Panc1 (cell line): ENCODE results near the gene ATP8B3. TPM values are rescaled to one million over a fixed set of nuclear protein-coding genes. Genes with fewer than 3 reads are reported as not detected.

Experiments used
- ATAC-seq: fragments of 200-7000 bp; cut with Tn5 transposase; 2 replicates; pipeline ENCODE4 v1.9.1; 2020; ENCODE audit warnings: mild to moderate bottlenecking, moderate library complexity
- BruUV-seq: library from RNA; stranded (reverse); fragments of 400-500 nt; replicated peaks from 2 replicates; lab custom pipeline; 2021; lab: Mats Ljungman, UMichigan
- CTCF ChIA-PET: fragments of 300-600 bp; sonication (Branson Sonifier 250); formaldehyde crosslinking; loops from one replicate; lab custom pipeline; 2022; ENCODE audit warnings: antibody characterized with exemption; lab: Charles Lee
- POLR2A ChIA-PET: fragments of 300-600 bp; sonication (Branson Sonifier 250); formaldehyde crosslinking; loops from one replicate; lab custom pipeline; 2022; ENCODE audit warnings: antibody characterized with exemption; lab: Charles Lee
- DNase-seq: peaks from one replicate; pipeline ENCODE4 v3.0.0-alpha.2; 2010; ENCODE audit warnings: low read depth, low spot score
- H3K27ac ChIP-seq: 2 replicates; pipeline ENCODE4 v1.5.1; 2011; ENCODE audit warnings: mild to moderate bottlenecking, low read length, inconsistent platforms
- H3K27me3 ChIP-seq: fragments of 200-500 bp; sonication (Bioruptor generic); 2 replicates; pipeline ENCODE4 v1.6.0; 2014; ENCODE audit warnings: low read length, inconsistent platforms; ENCODE audit not compliant: control insufficient read depth, insufficient read depth
- H3K36me3 ChIP-seq: fragments of 200-500 bp; sonication (Bioruptor generic); 2 replicates; pipeline ENCODE4 v1.5.1; 2014; ENCODE audit warnings: inconsistent platforms, mild to moderate bottlenecking, low read length, moderate library complexity; ENCODE audit not compliant: control insufficient read depth, insufficient read depth
- H3K4me1 ChIP-seq: 2 replicates; pipeline ENCODE4 v1.5.1; 2011; ENCODE audit warnings: inconsistent platforms, mild to moderate bottlenecking, low read length, moderate library complexity; ENCODE audit not compliant: control insufficient read depth, insufficient read depth
- H3K4me3 ChIP-seq, 2 experiments: 2 replicates each; pipeline ENCODE4 v1.5.1; 2011 to 2012; ENCODE audit warnings: low read depth in 2 of 2, low read length in 2 of 2, mild to moderate bottlenecking in 2 of 2, inconsistent platforms in 1 of 2, moderate library complexity in 1 of 2
- H3K9me3 ChIP-seq: fragments of 200-500 bp; sonication (Bioruptor generic); 2 replicates; pipeline ENCODE4 v1.5.1; 2014; ENCODE audit warnings: low read depth, mild to moderate bottlenecking, inconsistent platforms, low read length, moderate library complexity; ENCODE audit not compliant: control insufficient read depth, insufficient read depth
- POLR2AphosphoS5 ChIP-seq: IDR thresholded peaks from 2 replicates; pipeline ENCODE4 v1.6.1; 2012; ENCODE audit warnings: mild to moderate bottlenecking, low read depth, low read length, moderate library complexity
- REST ChIP-seq, 2 experiments: IDR thresholded peaks; 2 replicates each; pipeline ENCODE4 v1.6.1; 2011 to 2012; ENCODE audit warnings: low read depth in 2 of 2, control low read depth in 1 of 2, low read length in 1 of 2, mild to moderate bottlenecking in 1 of 2, moderate library complexity in 1 of 2; ENCODE audit not compliant: insufficient read depth in 1 of 2
- SIN3A ChIP-seq: IDR thresholded peaks from 2 replicates; pipeline ENCODE4 v1.6.1; 2012; ENCODE audit warnings: low read depth, mild to moderate bottlenecking, low read length, moderate library complexity, borderline replicate concordance; ENCODE audit not compliant: insufficient read depth
- TCF7L2 ChIP-seq: IDR thresholded peaks from 2 replicates; pipeline ENCODE4 v1.6.1; 2011; ENCODE audit warnings: mild to moderate bottlenecking, low read depth, low read length, inconsistent platforms
- in situ Hi-C: cut with HindIII; loops from 2 replicates; pipeline ENCODE4 v1.10.0; 2016; ENCODE audit warnings: low sequenced_read_pairs, low pct_unique_long_range_greater_than_20kb
- intact Hi-C: fragments of 100-400 bp; cut with micrococcal nuclease; formaldehyde crosslinking; loops from one replicate; pipeline ENCODE4 v1.10.0; 2022; ENCODE audit not compliant: unreplicated experiment
- total RNA-seq: library from RNA; stranded (reverse); gene quantifications from one replicate; pipeline ENCODE4 v1.2.1, GENCODE V29; 2021; ENCODE audit not compliant: unreplicated experiment
- TF ChIP-seq, protein P1 (sequence below): fragments of 450-650 bp; IDR thresholded peaks from 2 replicates; pipeline ENCODE4 v1.5.1; 2017; ENCODE audit warnings: mild to moderate bottlenecking

ATP8B3 gene
- total RNA-seq, 1 experiment from 2014 or later, result 67.7 TPM

GRCh38 chr19:1812426-1813191, 533 bp upstream of the ATP8B3 start:
- peak overlapping the region; percentile 54 to 71 for H3K4me3 ChIP-seq
- no peaks in the 10 kb centered on the region for H3K27me3 ChIP-seq
- no peaks in the 10 kb centered on the region for H3K36me3 ChIP-seq
- CTCF ChIA-PET, result no interaction called here
- intact Hi-C loops (no loop called here), in situ Hi-C loops (no loop called here)
- peak overlapping the region; percentile 86 for H3K27ac ChIP-seq
- POLR2A ChIA-PET, result no interaction called here
- DNase-seq (peak; percentile 75), ATAC-seq (peak; percentile 89)
- TF ChIP-seq POLR2AphosphoS5, result peak; percentile 60
- no peak for TF ChIP-seq REST (IDR thresholded peaks at IDR 0.05; ENCODE audit: insufficient read depth in 1 of 2, low read depth in 2 of 2, low read length in 1 of 2)
- 0 out of 2 replicates have a peak, but pooled peaks have one; percentile 31 for TF ChIP-seq SIN3A
- TF ChIP-seq, protein P1, sequence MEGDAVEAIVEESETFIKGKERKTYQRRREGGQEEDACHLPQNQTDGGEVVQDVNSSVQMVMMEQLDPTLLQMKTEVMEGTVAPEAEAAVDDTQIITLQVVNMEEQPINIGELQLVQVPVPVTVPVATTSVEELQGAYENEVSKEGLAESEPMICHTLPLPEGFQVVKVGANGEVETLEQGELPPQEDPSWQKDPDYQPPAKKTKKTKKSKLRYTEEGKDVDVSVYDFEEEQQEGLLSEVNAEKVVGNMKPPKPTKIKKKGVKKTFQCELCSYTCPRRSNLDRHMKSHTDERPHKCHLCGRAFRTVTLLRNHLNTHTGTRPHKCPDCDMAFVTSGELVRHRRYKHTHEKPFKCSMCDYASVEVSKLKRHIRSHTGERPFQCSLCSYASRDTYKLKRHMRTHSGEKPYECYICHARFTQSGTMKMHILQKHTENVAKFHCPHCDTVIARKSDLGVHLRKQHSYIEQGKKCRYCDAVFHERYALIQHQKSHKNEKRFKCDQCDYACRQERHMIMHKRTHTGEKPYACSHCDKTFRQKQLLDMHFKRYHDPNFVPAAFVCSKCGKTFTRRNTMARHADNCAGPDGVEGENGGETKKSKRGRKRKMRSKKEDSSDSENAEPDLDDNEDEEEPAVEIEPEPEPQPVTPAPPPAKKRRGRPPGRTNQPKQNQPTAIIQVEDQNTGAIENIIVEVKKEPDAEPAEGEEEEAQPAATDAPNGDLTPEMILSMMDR, result peak; percentile 75
- no peak; the same call in 1 of the 2 replicates for TF ChIP-seq TCF7L2
- H3K4me1 ChIP-seq, result peaks cover 16% of the 10 kb centered on the region; the same call in 1 of the 2 replicates
- no TSS peak for BruUV-seq
- H3K9me3 ChIP-seq, result no peaks in the 10 kb centered on the region

DNA sequence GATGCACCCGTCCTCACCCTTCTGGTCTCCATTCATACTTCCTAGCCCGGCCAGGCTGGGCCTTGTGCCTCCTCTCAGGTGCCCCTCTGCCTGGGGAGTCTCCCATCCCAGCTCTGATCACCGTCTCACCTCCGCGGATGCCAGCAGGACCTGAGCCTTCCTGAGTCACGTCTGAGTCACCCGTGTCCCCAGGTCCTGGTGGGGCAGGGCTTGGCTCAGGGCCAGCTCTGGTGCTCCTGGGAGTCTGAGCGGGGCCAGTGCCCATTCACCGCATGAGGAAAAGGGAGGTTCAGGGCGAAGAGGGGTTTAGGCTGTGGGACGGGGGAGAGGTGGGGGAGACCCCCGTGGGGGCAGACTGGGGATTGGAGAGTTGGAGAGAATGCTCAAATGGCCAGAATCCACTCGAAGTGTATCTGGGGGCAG, 593 bp downstream of the ATP8B3 start:
- peak; percentile 62 for ATAC-seq
- Histone ChIP-seq H3K36me3 (no peaks in the 10 kb centered on the region), H3K27me3 (no peaks in the 10 kb centered on the region), H3K4me3 (peak overlapping the region; percentile 57 to 70), H3K27ac (peak overlapping the region; percentile 88), H3K9me3 (no peaks in the 10 kb centered on the region), H3K4me1 (peaks cover 16% of the 10 kb centered on the region; the same call in 1 of the 2 replicates)
- in situ Hi-C loops, result no loop called here
- POLR2A ChIA-PET, result no interaction called here
- BruUV-seq, result no TSS peak
- no peak for DNase-seq
- TF ChIP-seq TCF7L2 (no peak), POLR2AphosphoS5 (peak; percentile 22; the same call in 1 of the 2 replicates)
- CTCF ChIA-PET, result no interaction called here
- intact Hi-C loops, result no loop called here
